NB4 (cell line): ENCODE data around the gene RNF6.

Source experiments
- DNase-seq: peaks from one replicate; pipeline ENCODE4 v3.0.0; 2010; ENCODE audit warnings: low read depth
- H3K4me3 ChIP-seq: one replicate; pipeline ENCODE4 v1.5.1; 2011; ENCODE audit warnings: mild to moderate bottlenecking, low read depth, low read length, moderate library complexity
- CTCF ChIP-seq: IDR thresholded peaks from one replicate; pipeline ENCODE4 v1.5.1; 2012; ENCODE audit warnings: low read depth, low read length
- MAX ChIP-seq: IDR thresholded peaks from 2 replicates; pipeline ENCODE4 v1.6.1; 2011; ENCODE audit warnings: low read depth, low read length
- MYC ChIP-seq: IDR thresholded peaks from 2 replicates; pipeline ENCODE4 v1.6.1; 2011; ENCODE audit warnings: low read depth, low read length
- POLR2A ChIP-seq: IDR thresholded peaks from 2 replicates; pipeline ENCODE4 v1.6.1; 2011; ENCODE audit warnings: mild to moderate bottlenecking; ENCODE audit not compliant: insufficient read length; ENCODE audit errors: extremely low read depth

The RNF6 gene

GRCh38 chr13:26219726-26220125 lies 2.4 kb downstream of the RNF6 start:
- no peak for DNase-seq
- H3K4me3 ChIP-seq, result peak overlapping the region; percentile 86
- TF ChIP-seq MYC, result no peak
- TF ChIP-seq MAX, result no peak
- TF ChIP-seq POLR2A, result no peak
- TF ChIP-seq CTCF, result no peak

- no peak for DNase-seq
- H3K4me3 ChIP-seq, result no peak overlapping the region
- TF ChIP-seq MYC (no peak), POLR2A (no peak), CTCF (no peak), MAX (no peak)
Observed at GRCh38 chr13:26216042-26216441, 6.1 kb downstream of the RNF6 start.

GRCh38 chr13:26213982-26214381 lies 8.1 kb downstream of the RNF6 start:
- DNase-seq, result peak; percentile 9
- no peak overlapping the region for H3K4me3 ChIP-seq
- TF ChIP-seq CTCF (no peak), MAX (no peak), POLR2A (no peak), MYC (no peak)

- no peak for DNase-seq
- TF ChIP-seq MAX, result no peak
- TF ChIP-seq MYC, result no peak
- no peak for TF ChIP-seq POLR2A
- no peak for TF ChIP-seq CTCF
- H3K4me3 ChIP-seq, result no peak overlapping the region
Observed at GRCh38 chr13:26213345-26213744, 8.8 kb downstream of the RNF6 start.

- no peak overlapping the region for H3K4me3 ChIP-seq
- no peak for TF ChIP-seq MYC
- no peak for TF ChIP-seq MAX
- no peak for TF ChIP-seq POLR2A
- no peak for TF ChIP-seq CTCF
Observed at GRCh38 chr13:26208287-26208686, 13.8 kb downstream of the RNF6 start.

GRCh38 chr13:26202365-26202972 lies 19.6 kb downstream of the RNF6 start:
- DNase-seq, result no peak
- no peak overlapping the region for H3K4me3 ChIP-seq
- TF ChIP-seq CTCF (no peak), POLR2A (no peak), MAX (no peak)

More at GRCh38 chr13:26208287-26208686, 13.8 kb downstream of the RNF6 start:
- DNase-seq, result no peak
